Retina (tissue), 1 donor: ENCODE measurements around the gene TMEM229A.
"Not testable (repeated sequence)": the region's sequence is repeated elsewhere in the genome, so short reads cannot be mapped to it uniquely, and the experiment has no call there.

Experiments
- DNase-seq: peaks from one replicate; pipeline ENCODE4 v3.0.0-alpha.2; 2016

The TMEM229A gene

GRCh38 chr7:124031919-124032318, 948 bp downstream of the TMEM229A start:
- peak; percentile 76 for DNase-seq

- no peak for DNase-seq
Measured at GRCh38 chr7:124031406-124031805, 1.5 kb downstream of the TMEM229A start.

GRCh38 chr7:124030964-124031363, 1.9 kb downstream of the TMEM229A start:
- no peak for DNase-seq

- no peak for DNase-seq
Measured at GRCh38 chr7:124029396-124030188, 3.3 kb downstream of the TMEM229A start.

- DNase-seq: no peak
Measured at GRCh38 chr7:124027236-124027635, 5.6 kb downstream of the TMEM229A start.

- not testable (repeated sequence) for DNase-seq
Measured at GRCh38 chr7:124024329-124024728, 8.5 kb downstream of the TMEM229A start.

- DNase-seq: no peak
Measured at GRCh38 chr7:124022551-124022950, 10.3 kb downstream of the TMEM229A start.

- no peak for DNase-seq
Measured at GRCh38 chr7:124020060-124020459, 12.8 kb downstream of the TMEM229A start.

- no peak for DNase-seq
Measured at GRCh38 chr7:124013306-124013705, 19.6 kb downstream of the TMEM229A start.

- DNase-seq: no peak
Measured at GRCh38 chr7:124012864-124013263, 20.0 kb downstream of the TMEM229A start.

- no peak for DNase-seq
Measured at GRCh38 chr7:124009321-124009720, 23.5 kb downstream of the TMEM229A start.

GRCh38 chr7:124008296-124008695, 24.6 kb downstream of the TMEM229A start:
- DNase-seq: not testable (repeated sequence)

- no peak for DNase-seq
Measured at GRCh38 chr7:123999703-124000102, 33.2 kb downstream of the TMEM229A start.

GRCh38 chr7:123998921-123999320, 33.9 kb downstream of the TMEM229A start:
- no peak for DNase-seq

GRCh38 chr7:123996327-123996625, 36.6 kb downstream of the TMEM229A start:
- DNase-seq: no peak

GRCh38 chr7:123995617-123996326, 37.1 kb downstream of the TMEM229A start:
- no peak for DNase-seq

- no peak for DNase-seq
Measured at GRCh38 chr7:123994449-123994848, 38.4 kb downstream of the TMEM229A start.

- DNase-seq: no peak
Measured at GRCh38 chr7:123993996-123994395, 38.9 kb downstream of the TMEM229A start.

GRCh38 chr7:123992913-123993518, 39.9 kb downstream of the TMEM229A start:
- DNase-seq: no peak

- DNase-seq: no peak
Measured at GRCh38 chr7:123987445-123987844, 45.4 kb downstream of the TMEM229A start.
